Endodermal cell (in vitro differentiated cells): ENCODE measurements around the gene TMEM170B. TPM values are rescaled to one million over a fixed set of nuclear protein-coding genes. Genes with fewer than 3 reads are reported as not detected.
A peak's percentile ranks its signal among the peaks of the same experiment; 100 is the strongest.

Source experiments
- DNase-seq: peaks from one replicate; pipeline ENCODE4 v3.0.0-alpha.2; 2017
- H3K27ac ChIP-seq: 2 replicates; pipeline ENCODE4 v1.5.1; 2013; ENCODE audit warnings: mild to moderate bottlenecking, low read depth, low read length, moderate library complexity
- H3K27me3 ChIP-seq: 2 replicates; pipeline ENCODE4 v1.6.1; 2013; ENCODE audit warnings: mild to moderate bottlenecking, low read length, moderate library complexity; ENCODE audit not compliant: insufficient read depth, control insufficient read depth, poor library complexity, severe bottlenecking
- H3K36me3 ChIP-seq: 2 replicates; pipeline ENCODE4 v1.7.0; 2013; ENCODE audit warnings: mild to moderate bottlenecking, low read length, moderate library complexity; ENCODE audit not compliant: control insufficient read depth, insufficient read depth
- H3K4me1 ChIP-seq: one replicate; pipeline ENCODE4 v1.7.0; 2013; ENCODE audit warnings: low read length; ENCODE audit not compliant: control insufficient read depth, insufficient read depth
- H3K4me3 ChIP-seq: 2 replicates; pipeline ENCODE4 v1.5.1; 2013; ENCODE audit warnings: mild to moderate bottlenecking, low read length, moderate library complexity
- H3K9ac ChIP-seq: 2 replicates; pipeline ENCODE4 v1.6.1; 2013; ENCODE audit warnings: mild to moderate bottlenecking, low read length, moderate library complexity; ENCODE audit not compliant: poor library complexity, severe bottlenecking; ENCODE audit errors: extremely low read depth
- H3K9me3 ChIP-seq: 2 replicates; pipeline ENCODE4 v1.6.1; 2013; ENCODE audit warnings: mild to moderate bottlenecking, low read length, moderate library complexity; ENCODE audit not compliant: control insufficient read depth
- H3K27ac Mint-ChIP-seq: 2 replicates; pipeline ENCODE4 v1.8.0; 2020; ENCODE audit warnings: mixed read lengths
- H3K27me3 Mint-ChIP-seq: 2 replicates; pipeline ENCODE4 v1.8.0; 2021; ENCODE audit warnings: mild to moderate bottlenecking, mixed read lengths; ENCODE audit not compliant: insufficient read depth
- H3K36me3 Mint-ChIP-seq: 2 replicates; pipeline ENCODE4 v1.8.0; 2020; ENCODE audit warnings: low read depth, mixed read lengths
- H3K4me1 Mint-ChIP-seq: 2 replicates; pipeline ENCODE4 v1.8.0; 2020; ENCODE audit warnings: mixed read lengths
- H3K4me3 Mint-ChIP-seq: 2 replicates; pipeline ENCODE4 v1.8.0; 2020; ENCODE audit warnings: mild to moderate bottlenecking, moderate library complexity, mixed read lengths
- H3K9me3 Mint-ChIP-seq: 2 replicates; pipeline ENCODE4 v1.8.0; 2020; ENCODE audit warnings: mild to moderate bottlenecking, mixed read lengths
- CTCF ChIP-seq: fragments of 200-600 bp; sonication (generic); conservative IDR thresholded peaks from 2 replicates; pipeline ENCODE4 v1.5.0; 2021; ENCODE audit warnings: antibody characterized with exemption, mild to moderate bottlenecking
- WGBS, 2 experiments: methylation state at CpG; one replicate each; pipeline versions ENCODE4 v1.1.5 to v1.1.7; 2013; ENCODE audit warnings: missing lambda C conversion rate in 2 of 2, mixed read lengths in 1 of 2; ENCODE audit not compliant: insufficient coverage in 1 of 2, insufficient read length in 1 of 2; 5-methylcytosine and 5-hydroxymethylcytosine counted together
- total RNA-seq, 2 donors: library from RNA; stranded (reverse); fragmentation: NEBNext Ultra II Directional in 1 of 2; extraction: Animal tissue kit (Norgen Biotek cat#: 25700) in 1 of 2; gene quantifications; 2 replicates in 1 of 2; 3 replicates in 1 of 2; pipeline ENCODE4 v1.2.1, GENCODE V29; 2021

TMEM170B gene
- total RNA-seq, 2 donors from 2014 or later = 2.3 to 5.3 TPM

- H3K27ac Mint-ChIP-seq = no peak overlapping the region
- no peak overlapping the region for H3K4me3 Mint-ChIP-seq
These were observed 1.7 kb upstream of the TMEM170B start for GRCh38 chr6:11535801-11536230.

GRCh38 chr6:11536795-11537194, 754 bp upstream of the TMEM170B start:
- H3K4me1 Mint-ChIP-seq = peaks cover 15% of the 10 kb centered on the region
- Histone ChIP-seq H3K9ac (no peak overlapping the region), H3K27me3 (peaks cover 41% of the 10 kb centered on the region), H3K4me3 (peak overlapping the region; percentile 83), H3K27ac (no peak overlapping the region), H3K36me3 (no peaks in the 10 kb centered on the region), H3K9me3 (no peaks in the 10 kb centered on the region), H3K4me1 (no peaks in the 10 kb centered on the region)
- H3K27ac Mint-ChIP-seq = no peak overlapping the region
- TF ChIP-seq CTCF = no peak
- no peaks in the 10 kb centered on the region for H3K36me3 Mint-ChIP-seq
- H3K27me3 Mint-ChIP-seq = peaks cover 67% of the 10 kb centered on the region
- DNase-seq = peak; percentile 81
- no peaks in the 10 kb centered on the region for H3K9me3 Mint-ChIP-seq
- 4 to 5% methylated on average over 7 to 12 of the region's 12 CpGs for WGBS, 2 experiments
- peak overlapping the region; percentile 64 for H3K4me3 Mint-ChIP-seq

More at GRCh38 chr6:11535801-11536230, 1.7 kb upstream of the TMEM170B start:
- no peaks in the 10 kb centered on the region for H3K9me3 ChIP-seq
- Mint-ChIP-seq H3K27me3 (peaks cover 65% of the 10 kb centered on the region), H3K9me3 (no peaks in the 10 kb centered on the region), H3K4me1 (peaks cover 15% of the 10 kb centered on the region), H3K36me3 (no peaks in the 10 kb centered on the region)
- DNase-seq = peak; percentile 55
- WGBS, 2 experiments = 53% methylated on average over 2 of the region's 2 CpGs; no CpG with 5 or more reads in 1 of the 2 experiments
- no peaks in the 10 kb centered on the region for H3K4me1 ChIP-seq
- H3K4me3 ChIP-seq = no peak overlapping the region
- peaks cover 37% of the 10 kb centered on the region for H3K27me3 ChIP-seq
- no peak overlapping the region for H3K9ac ChIP-seq
- no peak for TF ChIP-seq CTCF
- no peak overlapping the region for H3K27ac ChIP-seq
- no peaks in the 10 kb centered on the region for H3K36me3 ChIP-seq

GRCh38 chr6:11538052-11538818, 686 bp downstream of the TMEM170B start:
- Histone ChIP-seq H3K9me3 (no peaks in the 10 kb centered on the region), H3K36me3 (no peaks in the 10 kb centered on the region), H3K4me3 (peak overlapping the region; percentile 83), H3K27ac (peak overlapping the region; percentile 77), H3K9ac (no peak overlapping the region), H3K4me1 (no peaks in the 10 kb centered on the region), H3K27me3 (peaks cover 41% of the 10 kb centered on the region)
- Mint-ChIP-seq H3K27ac (no peak overlapping the region), H3K4me1 (peaks cover 15% of the 10 kb centered on the region), H3K9me3 (no peaks in the 10 kb centered on the region), H3K27me3 (peaks cover 58% of the 10 kb centered on the region), H3K4me3 (peak overlapping the region; percentile 64), H3K36me3 (no peaks in the 10 kb centered on the region)
- DNase-seq = peak; percentile 76
- 0 to 3% methylated on average over 8 to 74 of the region's 74 CpGs for WGBS, 2 experiments
- TF ChIP-seq CTCF = no peak
